ENCODE data around the gene HNRNPA1L2.

Gene HNRNPA1L2

DNA sequence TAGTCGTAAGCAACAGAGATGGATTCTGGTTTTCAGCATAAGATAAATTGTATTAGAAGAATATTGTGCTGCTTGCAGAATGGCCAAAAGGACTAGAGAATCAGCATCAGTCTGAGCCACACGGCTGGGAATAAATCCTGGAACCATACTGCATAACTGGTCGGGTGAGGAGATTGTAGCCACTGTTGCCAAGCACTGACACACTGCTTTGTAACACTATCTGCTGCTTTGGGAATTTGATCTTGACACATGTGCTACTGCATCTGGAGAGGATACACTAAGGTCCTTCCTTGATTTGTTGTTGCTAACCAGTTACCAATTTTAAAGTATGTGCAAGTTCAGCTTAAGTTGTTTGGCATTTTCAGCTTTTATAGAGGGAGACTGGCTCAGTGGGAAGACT, 1.9 kb downstream of the HNRNPA1L2 start:
- no peak for TF ChIP-seq CTCF (IDR thresholded peaks at IDR 0.05; ENCODE audit: extremely low read depth, missing control alignments)
- DNase-seq (ENCODE audit: low spot score): no peak

- no peak for DNase-seq (ENCODE audit: low spot score)
Measured at GRCh38 chr13:52646967-52647366, 4.7 kb downstream of the HNRNPA1L2 start.

GRCh38 chr13:52650731-52651130, 8.5 kb downstream of the HNRNPA1L2 start:
- no peak for TF ChIP-seq CTCF (IDR thresholded peaks at IDR 0.05; ENCODE audit: extremely low read depth, missing control alignments)
- DNase-seq (ENCODE audit: low spot score): no peak

More at GRCh38 chr13:52646967-52647366, 4.7 kb downstream of the HNRNPA1L2 start:
- TF ChIP-seq CTCF (IDR thresholded peaks at IDR 0.05; ENCODE audit: extremely low read depth, missing control alignments): no peak

DNA sequence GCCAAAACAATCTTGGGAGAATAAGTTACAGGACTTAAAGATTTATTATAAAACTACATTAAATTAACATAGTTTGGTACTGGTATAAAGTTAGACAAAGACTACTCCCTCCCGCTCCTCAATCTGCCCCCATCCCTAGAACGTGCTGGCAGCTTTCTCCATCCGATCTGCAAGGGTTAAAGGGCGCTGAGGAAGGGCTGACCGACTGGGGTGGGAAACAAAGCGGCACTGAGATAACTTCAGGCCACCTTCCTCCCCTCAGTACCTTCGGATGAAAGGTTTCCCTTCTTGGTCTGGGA, 9.6 kb downstream of the HNRNPA1L2 start:
- DNase-seq (ENCODE audit: low spot score): no peak
- TF ChIP-seq CTCF (IDR thresholded peaks at IDR 0.05; ENCODE audit: extremely low read depth, missing control alignments): no peak

DNA sequence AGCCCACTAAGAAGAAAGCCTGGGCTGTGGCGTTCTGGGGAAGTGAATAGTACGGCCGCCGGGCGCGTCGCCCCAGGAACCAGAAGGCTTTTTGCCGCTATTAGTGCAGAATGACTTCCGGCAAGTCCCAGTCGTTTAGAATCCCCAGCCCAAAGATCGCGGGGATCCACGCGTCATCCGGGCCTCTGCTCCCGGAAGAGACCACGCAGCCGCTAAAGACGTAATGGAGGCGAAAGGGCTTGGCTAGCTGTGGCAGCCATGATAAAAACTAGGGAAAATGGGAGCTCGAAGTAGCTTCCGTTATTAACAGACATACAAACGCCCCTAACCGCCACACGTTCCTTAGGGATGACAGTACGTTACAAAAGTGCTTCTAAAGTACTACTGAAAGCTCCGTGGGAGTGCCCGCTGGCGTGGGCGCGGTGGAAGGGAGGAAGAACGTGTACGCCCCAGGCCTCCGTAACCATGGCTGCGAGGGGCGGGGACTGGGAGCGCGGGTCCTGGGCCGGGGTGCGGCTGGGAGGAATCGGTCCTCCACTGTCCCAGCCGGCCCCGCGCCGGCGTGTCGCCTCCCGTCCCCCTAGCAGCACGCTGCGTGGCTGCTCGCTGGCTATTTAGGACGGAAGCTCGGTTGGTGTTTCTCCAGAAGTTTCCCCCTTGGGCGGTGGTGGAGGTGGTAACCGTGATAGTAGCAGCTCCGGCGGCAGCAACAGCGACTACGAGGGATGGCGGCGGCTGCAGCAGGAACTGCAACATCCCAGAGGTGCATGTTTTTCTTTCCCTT, 10.2 kb downstream of the HNRNPA1L2 start, which contains the start of gene SUGT1:
TSS of gene SUGT1 (plus strand) at position 641 of the 784 bp plus-strand sequence. CDS start at position 726, 85 bp downstream.
- peak; percentile 86 for DNase-seq (ENCODE audit: low spot score)
- TF ChIP-seq CTCF (IDR thresholded peaks at IDR 0.05; ENCODE audit: extremely low read depth, missing control alignments): peak; percentile 53

DNA sequence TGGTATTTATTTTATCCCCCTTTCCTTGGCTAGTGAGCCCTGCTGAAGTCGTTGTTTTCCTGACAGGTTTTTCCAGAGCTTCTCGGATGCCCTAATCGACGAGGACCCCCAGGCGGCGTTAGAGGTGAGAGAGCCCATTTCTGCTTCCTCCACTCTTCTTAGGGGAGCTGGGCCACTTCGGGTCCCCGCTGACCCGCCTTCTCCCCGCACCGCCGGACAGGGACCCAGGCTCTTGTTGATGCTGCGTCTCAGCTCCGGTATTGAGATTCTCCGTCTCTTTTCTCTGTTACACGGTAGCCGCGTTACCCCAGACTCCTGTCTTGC, 10.7 kb downstream of the HNRNPA1L2 start:
- no peak for DNase-seq (ENCODE audit: low spot score)
- no peak for TF ChIP-seq CTCF (IDR thresholded peaks at IDR 0.05; ENCODE audit: extremely low read depth, missing control alignments)

DNA sequence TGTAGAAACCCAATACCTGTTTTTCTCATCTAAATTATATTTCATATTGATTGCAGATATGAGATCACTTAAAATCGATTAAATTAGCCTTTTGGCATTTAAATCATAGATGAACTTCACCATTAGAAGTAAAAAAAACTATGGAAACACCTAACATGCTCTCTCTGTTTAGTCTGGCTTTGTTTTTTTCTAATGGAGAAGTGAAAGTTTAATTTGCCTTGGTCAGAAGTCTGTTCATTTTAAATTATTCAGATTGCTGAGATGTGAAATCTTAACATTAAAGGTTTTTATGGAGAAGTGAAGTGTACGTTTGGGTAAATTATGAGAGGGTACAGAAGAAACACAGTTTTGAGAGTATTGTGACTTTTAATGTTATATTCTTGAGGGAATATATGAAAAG, 17.1 kb downstream of the HNRNPA1L2 start:
- TF ChIP-seq CTCF (IDR thresholded peaks at IDR 0.05; ENCODE audit: extremely low read depth, missing control alignments): no peak
- DNase-seq (ENCODE audit: low spot score): no peak

All from GM20000 (cell line).